ENCODE data around the gene DRP2. TPM values are rescaled to one million over a fixed set of nuclear protein-coding genes. Genes with fewer than 3 reads are reported as not detected.

Gene DRP2
- total and polyA plus RNA-seq, 2 of the 4 experiments (the other 2 are of a cell fraction): 7.0 to 7.9 TPM

GRCh38 chrX:101171883-101172400, 47.6 kb upstream of the DRP2 start:
- no peak overlapping the region for H2BK20ac ChIP-seq (ENCODE audit: low read depth, low read length)
- H2AK9ac ChIP-seq (replicated peaks; ENCODE audit: low read depth, low read length, poor library complexity): no peak overlapping the region
- H4K5ac ChIP-seq (ENCODE audit: low read depth, low read length): no peak overlapping the region
- no peak overlapping the region for H2BK15ac ChIP-seq (ENCODE audit: low read depth, low read length)
- H2AFZ ChIP-seq (replicated peaks; ENCODE audit: low read length, poor library complexity): no peak overlapping the region
- H3K9ac ChIP-seq (ENCODE audit: low read depth, low read length): no peak overlapping the region
- H3K27me3 ChIP-seq (ENCODE audit: control insufficient read depth, insufficient read depth, low read length): no peaks in the 10 kb centered on the region
- no peak overlapping the region for H3K18ac ChIP-seq (ENCODE audit: low read depth, low read length)
- no peak overlapping the region for H4K91ac ChIP-seq (ENCODE audit: insufficient read depth, low read depth, low read length)
- H3K9me1 ChIP-seq (ENCODE audit: insufficient read depth, low read length): no peaks in the 10 kb centered on the region
- dilution Hi-C loops (cut with HindIII; ENCODE audit: low sequenced_read_pairs, unreplicated experiment): no loop called here
- BruUV-seq (replicated peaks): no TSS peak
- no peak overlapping the region for H3K4me3 ChIP-seq (ENCODE audit: insufficient read depth, low read depth, low read length)
- no peak for DNase-seq
- ChIA-PET POLR2A (ENCODE audit: unreplicated experiment) (no interaction called here), CTCF (no interaction called here)
- no peaks in the 10 kb centered on the region for H3K79me1 ChIP-seq (ENCODE audit: low read depth in 1 of 2, low read length in 2 of 2)
- no peak overlapping the region for H2AK5ac ChIP-seq (ENCODE audit: low read depth, low read length)
- H3K36me3 ChIP-seq (ENCODE audit: control insufficient read depth, insufficient read depth, low read length): no peaks in the 10 kb centered on the region
- no peak overlapping the region for H4K8ac ChIP-seq (ENCODE audit: low read depth in 2 of 2, low read length in 2 of 2)
- H2BK120ac ChIP-seq (ENCODE audit: low read depth, low read length): no peak overlapping the region
- H3K27ac ChIP-seq (ENCODE audit: insufficient read depth, low read length): no peak overlapping the region
- no peak overlapping the region for H3K14ac ChIP-seq (replicated peaks; ENCODE audit: low read depth, low read length)
- no peak overlapping the region for H3K56ac ChIP-seq (ENCODE audit: extremely low read depth, insufficient read depth, low read length)
- ATAC-seq (ENCODE audit: low read depth): no peak
- TF ChIP-seq NFE2L2 (IDR thresholded peaks at IDR 0.05; ENCODE audit: low read depth, low read length) (no peak), CEBPB (IDR thresholded peaks at IDR 0.05; ENCODE audit: low read depth, low read length) (no peak), CHD1 (IDR thresholded peaks at IDR 0.05; ENCODE audit: low read depth, low read length) (no peak), POLR2A (IDR thresholded peaks at IDR 0.05; ENCODE audit: low read depth, low read length) (no peak), RCOR1 (IDR thresholded peaks at IDR 0.05; ENCODE audit: insufficient replicate concordance, low read length) (no peak), MAZ (IDR thresholded peaks at IDR 0.05; ENCODE audit: borderline replicate concordance, low read depth, low read length) (no peak), RFX5 (IDR thresholded peaks at IDR 0.05; ENCODE audit: low read depth, low read length) (no peak), FOS (IDR thresholded peaks at IDR 0.05; ENCODE audit: low read depth, low read length) (no peak), RAD21 (IDR thresholded peaks at IDR 0.05; ENCODE audit: low read length) (no peak), BHLHE40 (IDR thresholded peaks at IDR 0.05; ENCODE audit: low read depth, low read length) (no peak), SMC3 (IDR thresholded peaks at IDR 0.05; ENCODE audit: low read depth, low read length) (no peak), MAFK (IDR thresholded peaks at IDR 0.05; ENCODE audit: low read depth, low read length) (no peak), MXI1 (IDR thresholded peaks at IDR 0.05; ENCODE audit: borderline replicate concordance, low read depth, low read length) (no peak), ELK1 (IDR thresholded peaks at IDR 0.05; ENCODE audit: borderline replicate concordance, low read depth, low read length) (no peak), CTCF (conservative IDR thresholded peaks at IDR 0.05; ENCODE audit: low read depth, low read length) (no peak)
- TF ChIP-seq, protein P1, sequence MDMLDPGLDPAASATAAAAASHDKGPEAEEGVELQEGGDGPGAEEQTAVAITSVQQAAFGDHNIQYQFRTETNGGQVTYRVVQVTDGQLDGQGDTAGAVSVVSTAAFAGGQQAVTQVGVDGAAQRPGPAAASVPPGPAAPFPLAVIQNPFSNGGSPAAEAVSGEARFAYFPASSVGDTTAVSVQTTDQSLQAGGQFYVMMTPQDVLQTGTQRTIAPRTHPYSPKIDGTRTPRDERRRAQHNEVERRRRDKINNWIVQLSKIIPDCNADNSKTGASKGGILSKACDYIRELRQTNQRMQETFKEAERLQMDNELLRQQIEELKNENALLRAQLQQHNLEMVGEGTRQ (IDR thresholded peaks at IDR 0.05; ENCODE audit: low read depth, low read length): no peak
- in situ Hi-C loops (cut with MboI; ENCODE audit: low sequenced_read_pairs): no loop called here
- no peak overlapping the region for H3K4ac ChIP-seq (ENCODE audit: low read depth, low read length)
- H3K4me2 ChIP-seq (ENCODE audit: low read depth, low read length): no peak overlapping the region
- WGBS, 2 experiments (ENCODE audit: extremely low coverage in 2 of 2, insufficient read length in 1 of 2): 40% methylated on average over 1 of the region's 4 CpGs; no CpG with 5 or more reads in 1 of the 2 experiments
- H3K4me1 ChIP-seq (ENCODE audit: control insufficient read depth, insufficient read depth, low read length): 0 out of 2 replicates have a peak, but pooled peaks cover 2% of the 10 kb centered on the region
- H4K20me1 ChIP-seq (ENCODE audit: insufficient read depth, low read length): no peaks in the 10 kb centered on the region
- intact Hi-C loops (cut with micrococcal nuclease): no loop called here
- no peak overlapping the region for H2BK5ac ChIP-seq (ENCODE audit: low read depth, low read length, poor library complexity, severe bottlenecking)
- no peaks in the 10 kb centered on the region for H3K9me3 ChIP-seq (ENCODE audit: control insufficient read depth, insufficient read depth, low read length)
- H3K23ac ChIP-seq (ENCODE audit: low read depth, low read length): no peak overlapping the region

Data from IMR-90 (cell line).